HG02981 (cell line): ENCODE data around the gene NUBPL.
"Not testable (repeated sequence)": the region's sequence is repeated elsewhere in the genome, so short reads cannot be mapped to it uniquely, and the experiment has no call there.

Experiments used
- ATAC-seq: cut with Tn5 transposase; IDR thresholded peaks from one replicate; pipeline ENCODE4 v1.9.1; 2021; ENCODE audit warnings: mild to moderate bottlenecking, moderate library complexity; ENCODE audit not compliant: unreplicated experiment

Gene NUBPL

GRCh38 chr14:31797946-31798345 is 236.7 kb downstream of the NUBPL start:
- ATAC-seq = not testable (repeated sequence)

DNA sequence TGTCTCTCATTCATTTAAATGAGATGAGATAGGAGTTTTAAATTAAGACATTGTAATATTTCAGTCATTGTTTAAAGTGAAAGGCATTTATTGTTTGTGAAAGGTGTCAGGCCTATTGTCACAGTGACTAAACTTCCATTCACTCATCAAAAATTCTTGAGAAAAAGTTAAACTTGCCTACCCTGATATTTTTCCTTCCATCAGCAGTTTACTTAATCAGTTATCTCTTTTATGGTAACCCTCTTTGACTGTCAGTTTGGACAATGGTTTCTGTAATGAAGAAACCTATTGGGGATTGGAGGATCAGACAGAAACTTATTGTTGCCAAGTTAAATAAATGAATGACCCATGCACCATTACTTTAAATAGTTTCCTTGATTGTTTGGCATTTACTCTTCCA is 241.6 kb downstream of the NUBPL start:
- no peak for ATAC-seq

DNA sequence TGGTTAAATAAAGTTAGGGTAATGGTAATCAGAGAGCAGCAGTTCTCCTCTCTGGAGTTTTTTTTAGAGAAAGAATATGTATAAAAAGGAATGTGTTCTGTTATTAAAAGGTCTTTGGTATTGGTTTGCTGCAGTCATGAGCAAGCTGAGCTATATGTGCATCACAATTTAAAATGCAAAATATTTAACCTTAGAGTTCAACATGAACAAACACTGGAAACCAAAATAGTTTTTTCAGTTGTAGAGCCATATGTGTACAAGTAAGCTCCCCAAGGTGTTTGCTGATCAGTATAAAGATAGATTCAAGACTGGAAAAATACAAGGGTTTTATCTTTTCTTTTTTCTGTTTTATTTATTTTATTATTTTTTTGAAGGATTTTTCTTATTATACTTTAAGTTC is 245.0 kb downstream of the NUBPL start:
- ATAC-seq = no peak

GRCh38 chr14:31811693-31812628 is 250.8 kb downstream of the NUBPL start:
- ATAC-seq = not testable (repeated sequence)

DNA sequence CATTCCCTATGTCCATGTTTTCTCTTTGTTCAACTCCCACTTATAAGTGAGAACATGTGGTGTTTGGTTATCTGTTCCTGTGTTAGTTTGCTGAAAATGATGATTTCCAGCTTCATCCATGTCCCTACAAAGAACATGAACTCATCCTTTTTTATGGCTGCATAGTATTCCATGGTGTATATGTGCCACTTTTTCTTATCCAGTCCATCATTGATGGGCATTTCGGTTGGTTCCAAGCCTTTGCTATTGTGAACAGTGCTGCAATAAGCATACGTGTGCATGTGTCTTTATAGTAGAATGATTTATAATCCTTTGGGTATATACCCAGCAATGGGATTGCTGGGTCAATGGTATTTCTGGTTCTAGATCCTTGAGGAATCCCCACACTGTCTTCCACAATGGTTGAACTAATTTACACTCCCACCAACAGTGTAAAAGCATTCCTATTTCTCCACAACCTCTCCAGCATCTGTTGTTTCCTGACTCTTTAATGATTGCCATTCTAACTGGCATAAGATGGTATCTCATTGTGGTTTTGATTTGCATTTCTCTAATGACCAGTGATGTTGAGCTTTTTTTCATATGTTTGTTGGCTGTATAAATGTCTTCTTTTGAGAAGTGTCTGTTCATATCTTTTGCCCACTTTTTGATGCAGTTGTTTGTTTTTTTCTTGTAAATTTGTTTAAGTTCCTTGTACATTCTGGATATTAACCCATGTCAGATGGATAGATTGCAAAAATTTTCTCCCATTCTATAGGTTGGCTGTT is 252.7 kb downstream of the NUBPL start:
- ATAC-seq = not testable (repeated sequence)

- no peak for ATAC-seq
Measured at GRCh38 chr14:31819281-31819680, 258.1 kb downstream of the NUBPL start.

DNA sequence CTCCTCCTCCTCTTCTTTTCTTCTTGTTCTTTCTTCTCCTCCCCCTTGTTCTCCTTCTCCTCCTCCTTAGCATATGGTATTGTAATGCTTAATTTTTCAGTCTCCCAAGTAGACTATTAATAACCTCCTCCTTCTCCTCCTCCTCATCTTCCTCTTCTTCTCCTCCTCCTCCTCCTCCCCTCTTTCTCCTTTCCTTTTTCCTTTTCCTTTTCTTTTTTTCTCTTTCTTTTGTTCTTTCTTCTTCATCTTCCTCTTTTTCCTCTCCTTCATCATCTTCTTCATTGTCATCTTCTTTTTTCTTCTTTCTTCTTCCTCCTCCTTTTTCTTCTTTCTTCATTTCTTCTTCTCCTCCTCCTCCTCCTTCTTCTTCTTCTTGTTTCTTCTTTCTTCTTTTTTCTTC is 264.3 kb downstream of the NUBPL start:
- no peak for ATAC-seq

DNA sequence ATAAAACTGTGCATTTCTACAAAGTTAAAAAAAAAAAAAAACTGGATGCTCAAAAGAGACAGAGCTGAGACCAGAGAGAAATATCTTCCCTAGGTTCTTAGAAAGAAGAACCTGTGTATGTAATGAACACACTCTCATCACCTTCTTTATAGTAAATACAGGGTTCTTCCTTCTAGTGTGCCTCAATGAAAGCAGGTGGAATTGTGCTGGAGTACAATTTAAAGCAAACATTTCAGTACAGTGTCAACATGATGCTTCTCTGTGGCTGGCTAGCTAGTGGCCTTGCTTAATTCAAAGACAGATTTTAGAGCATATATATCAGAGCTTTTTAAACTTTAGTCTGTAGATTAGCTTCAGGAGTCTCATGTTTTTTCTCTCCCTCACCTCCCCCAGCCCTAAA is 266.1 kb downstream of the NUBPL start:
- no peak for ATAC-seq

- no peak for ATAC-seq
Measured at GRCh38 chr14:31828946-31829868, 268.0 kb downstream of the NUBPL start.

GRCh38 chr14:31834616-31835015 is 273.4 kb downstream of the NUBPL start:
- ATAC-seq = no peak

GRCh38 chr14:31835049-31835448 is 273.8 kb downstream of the NUBPL start:
- no peak for ATAC-seq

- no peak for ATAC-seq
Measured at GRCh38 chr14:31837031-31837430, 275.8 kb downstream of the NUBPL start.

- no peak for ATAC-seq
Measured at GRCh38 chr14:31842899-31843298, 281.7 kb downstream of the NUBPL start.

- ATAC-seq = no peak
Measured at GRCh38 chr14:31843361-31844091, 282.3 kb downstream of the NUBPL start.

DNA sequence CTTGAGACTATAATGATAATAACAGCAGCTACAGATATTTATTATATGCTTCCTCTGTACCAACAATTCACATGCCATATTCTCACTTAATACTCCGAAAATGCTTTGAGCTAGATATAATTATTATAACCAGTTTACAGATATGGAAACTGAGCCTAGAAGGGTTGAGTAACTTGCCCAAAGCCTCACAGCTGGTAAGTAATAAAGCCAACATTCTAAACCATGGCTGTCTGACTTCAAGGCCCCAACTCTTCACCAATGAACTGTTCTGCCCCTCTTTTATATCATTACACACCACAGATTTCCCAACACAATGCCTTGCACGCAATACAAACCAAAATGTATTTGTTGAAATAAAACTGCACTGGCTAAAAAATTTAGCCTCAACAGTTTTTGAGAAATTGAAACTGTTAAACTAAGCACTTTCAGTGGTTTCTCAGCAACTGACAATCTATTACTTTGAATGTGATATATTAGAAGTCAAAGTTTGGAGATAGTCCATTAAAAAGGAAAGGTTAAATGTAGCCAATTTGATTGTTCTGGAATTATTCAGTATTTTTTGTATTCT is 293.4 kb downstream of the NUBPL start:
- ATAC-seq = no peak

GRCh38 chr14:31855262-31855661 is 294.1 kb downstream of the NUBPL start:
- no peak for ATAC-seq

- ATAC-seq = not testable (repeated sequence)
Measured at GRCh38 chr14:31856003-31856402, 294.8 kb downstream of the NUBPL start.

- no peak for ATAC-seq
Measured at GRCh38 chr14:31858868-31859267, 297.7 kb downstream of the NUBPL start.

- ATAC-seq = no peak
Measured at GRCh38 chr14:31864937-31865855, 304.0 kb downstream of the NUBPL start.
